Liver (tissue), 9 donors: Measurements from ENCODE around the gene GLRX. TPM values are rescaled to one million over a fixed set of nuclear protein-coding genes. Genes with fewer than 3 reads are reported as not detected.
A peak's percentile ranks its signal among the peaks of the same experiment; 100 is the strongest.

ENCODE experiments used
- DNase-seq: peaks from one replicate; pipeline ENCODE4 v3.0.0-alpha.2; 2017; ENCODE audit warnings: low spot score
- H3K27ac ChIP-seq, 2 donors: one replicate each; pipeline ENCODE4 v1.7.0; 2013; ENCODE audit warnings: inconsistent platforms in 2 of 2, low read length in 2 of 2, control low read depth in 1 of 2, low read depth in 1 of 2, mild to moderate bottlenecking in 1 of 2
- H3K27me3 ChIP-seq, 4 donors: one replicate each; pipeline versions ENCODE4 v1.6.1 to v1.7.0; 2013; ENCODE audit warnings: low read length in 3 of 4, inconsistent platforms in 1 of 4, mild to moderate bottlenecking in 1 of 4, moderate library complexity in 1 of 4; ENCODE audit not compliant: control insufficient read depth in 4 of 4, insufficient read depth in 4 of 4
- H3K36me3 ChIP-seq, 4 donors: one replicate each; pipeline versions ENCODE4 v1.6.1 to v1.7.0; 2013; ENCODE audit warnings: low read length in 3 of 4, mild to moderate bottlenecking in 3 of 4, low read depth in 1 of 4, moderate library complexity in 1 of 4; ENCODE audit not compliant: control insufficient read depth in 4 of 4, insufficient read depth in 3 of 4
- H3K4me1 ChIP-seq, 4 donors: one replicate each; pipeline versions ENCODE4 v1.6.1 to v1.7.0; 2013; ENCODE audit warnings: low read length in 3 of 4, mild to moderate bottlenecking in 3 of 4, moderate library complexity in 1 of 4; ENCODE audit not compliant: control insufficient read depth in 4 of 4, insufficient read depth in 4 of 4
- H3K4me3 ChIP-seq, 3 donors: one replicate each; pipeline versions ENCODE4 v1.6.1 to v1.7.0; 2013; ENCODE audit warnings: low read length in 3 of 3, control low read depth in 1 of 3, low read depth in 1 of 3, mild to moderate bottlenecking in 1 of 3
- H3K9ac ChIP-seq, 2 donors: one replicate each; pipeline ENCODE4 v1.7.0; 2013; ENCODE audit warnings: low read length in 2 of 2, mild to moderate bottlenecking in 2 of 2, moderate library complexity in 2 of 2, control low read depth in 1 of 2, low read depth in 1 of 2
- H3K9me3 ChIP-seq, 4 donors: one replicate each; pipeline versions ENCODE4 v1.6.1 to v1.7.0; 2013; ENCODE audit warnings: low read length in 3 of 4; ENCODE audit not compliant: control insufficient read depth in 4 of 4
- EGR1 ChIP-seq, 2 donors: IDR thresholded peaks; 2 replicates each; pipeline ENCODE4 v1.6.1; 2016 to 2018; ENCODE audit warnings: antibody characterized with exemption in 2 of 2, low read depth in 2 of 2
- FOXA1 ChIP-seq: IDR thresholded peaks from 2 replicates; pipeline ENCODE4 v1.6.1; 2016; ENCODE audit warnings: antibody characterized with exemption
- FOXA2 ChIP-seq: IDR thresholded peaks from 2 replicates; pipeline ENCODE4 v1.6.1; 2016; ENCODE audit warnings: antibody characterized with exemption
- GABPA ChIP-seq, 2 donors: IDR thresholded peaks in 1 of 2; conservative IDR thresholded peaks in 1 of 2; 2 replicates each; pipeline ENCODE4 v1.6.1; 2016; ENCODE audit warnings: antibody characterized with exemption in 2 of 2, mild to moderate bottlenecking in 1 of 2, moderate library complexity in 1 of 2
- HNF4A ChIP-seq, 2 donors: conservative IDR thresholded peaks; 2 replicates each; pipeline ENCODE4 v1.6.1; 2016; ENCODE audit warnings: antibody characterized with exemption in 2 of 2, mild to moderate bottlenecking in 2 of 2
- JUND ChIP-seq, 2 donors: IDR thresholded peaks; 2 replicates each; pipeline ENCODE4 v1.6.1; 2016; ENCODE audit warnings: antibody characterized with exemption in 2 of 2
- NR2F2 ChIP-seq: IDR thresholded peaks from 2 replicates; pipeline ENCODE4 v1.6.1; 2016; ENCODE audit warnings: antibody characterized with exemption
- RAD21 ChIP-seq, 2 donors: IDR thresholded peaks; 2 replicates each; pipeline ENCODE4 v1.6.1; 2016; ENCODE audit warnings: antibody characterized with exemption in 2 of 2, mild to moderate bottlenecking in 2 of 2
- RXRA ChIP-seq, 2 donors: IDR thresholded peaks; 2 replicates each; pipeline ENCODE4 v1.6.1; 2017 to 2018; ENCODE audit warnings: antibody characterized with exemption in 2 of 2, mild to moderate bottlenecking in 1 of 2
- SP1 ChIP-seq: IDR thresholded peaks from 2 replicates; pipeline ENCODE4 v1.6.1; 2018; ENCODE audit warnings: antibody characterized with exemption, mild to moderate bottlenecking
- TAF1 ChIP-seq: conservative IDR thresholded peaks from 2 replicates; pipeline ENCODE4 v1.6.1; 2016; ENCODE audit warnings: antibody characterized with exemption, mild to moderate bottlenecking
- YY1 ChIP-seq: IDR thresholded peaks from 2 replicates; pipeline ENCODE4 v1.6.1; 2016; ENCODE audit warnings: antibody characterized with exemption, mild to moderate bottlenecking
- WGBS: extraction: QIAGEN DNeasy Blood & Tissue Kit; methylation state at CpG from one replicate; pipeline ENCODE4 v1.1.7; 2013; 5-methylcytosine and 5-hydroxymethylcytosine counted together
- polyA plus RNA-seq, 2 donors: library from polyadenylated mRNA; stranded (reverse) in 1 of 2; unstranded in 1 of 2; fragments of 200-250 nt in 1 of 2; fragments of >200 nt in 1 of 2; fragmentation: Nextera tagmentation in 1 of 2; extraction: Ambion mirVana in 1 of 2; gene quantifications; one replicate each; pipeline versions ENCODE4 v1.2.1 to v1.2.3, GENCODE V29; 2013 to 2015
- total RNA-seq, 2 donors: library from RNA; depleted of rRNA; stranded (reverse); fragments of >200 nt; gene quantifications; one replicate each; pipeline ENCODE4 v1.2.3, GENCODE V29; 2014
- TF ChIP-seq, protein P1 (sequence below): IDR thresholded peaks from 2 replicates; pipeline ENCODE4 v1.6.1; 2016; ENCODE audit warnings: antibody characterized with exemption
- TF ChIP-seq, protein P2 (sequence below): IDR thresholded peaks from 2 replicates; pipeline ENCODE4 v1.6.1; 2016; ENCODE audit warnings: antibody characterized with exemption
- TF ChIP-seq, protein P3 (sequence below): fragments of 150-350 bp; IDR thresholded peaks from 2 replicates; pipeline ENCODE4 v1.5.1; 2017; ENCODE audit warnings: improper control_type of control experiment, low read depth, low read length; ENCODE audit not compliant: missing input control
- TF ChIP-seq, protein P4 (sequence below): IDR thresholded peaks from 2 replicates; pipeline ENCODE4 v1.6.1; 2016; ENCODE audit warnings: antibody characterized with exemption
- TF ChIP-seq, protein P5 (sequence below): IDR thresholded peaks from 2 replicates; pipeline ENCODE4 v1.6.1; 2016; ENCODE audit warnings: antibody characterized with exemption, mild to moderate bottlenecking
- donor health status: healthy.
- donor health status: healthy.
- donor health status: healthy.
- donor health status: healthy.
- donor health status: healthy.

GLRX gene
- total and polyA plus RNA-seq, 4 donors: 48.2 to 187 (median 107) TPM

DNA sequence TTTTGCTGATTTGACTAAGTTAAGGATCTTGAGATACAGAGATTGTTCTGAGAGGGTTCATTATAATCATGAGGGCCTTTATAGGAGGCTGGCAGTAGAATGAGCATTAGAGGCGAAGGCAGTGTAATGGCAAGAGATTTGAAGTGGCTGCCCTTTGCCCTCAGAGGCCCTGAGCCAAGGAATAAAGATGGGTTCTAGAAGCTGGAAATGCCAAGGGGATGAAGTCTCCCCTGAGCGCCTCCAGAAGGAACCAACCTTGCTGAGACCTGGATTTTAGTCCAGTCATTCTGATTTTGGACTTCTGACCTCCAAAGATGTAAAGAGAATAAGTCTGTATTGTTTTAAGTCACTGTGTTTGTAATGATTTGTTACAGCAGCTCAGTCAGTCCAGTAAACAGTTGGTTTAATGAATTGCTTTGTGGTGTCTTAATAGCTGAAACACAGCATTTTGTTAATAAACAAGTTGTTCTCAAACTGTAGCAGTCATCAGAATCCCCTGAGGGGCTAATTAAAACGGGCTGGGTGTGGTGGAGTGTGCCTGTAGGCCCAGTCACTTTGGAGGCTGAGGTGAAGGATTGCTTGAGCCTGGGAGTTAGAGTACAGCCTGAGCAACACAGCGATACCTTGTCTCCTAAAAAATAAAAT, 23.2 kb downstream of the GLRX start:
- 92% methylated on average over 4 of the region's 4 CpGs for WGBS
- no peaks in the 10 kb centered on the region for H3K9me3 ChIP-seq
- H3K27me3 ChIP-seq: no peaks in the 10 kb centered on the region
- no peak overlapping the region for H3K27ac ChIP-seq
- peaks cover 7 to 36% (median 32%) of the 10 kb centered on the region in 4 donors for H3K4me1 ChIP-seq
- DNase-seq: no peak
- no peak overlapping the region for H3K9ac ChIP-seq
- H3K36me3 ChIP-seq: peaks cover 0 to under 1% (median 0%) of the 10 kb centered on the region in 4 donors
- H3K4me3 ChIP-seq: no peak overlapping the region
- TF ChIP-seq HNF4A (conservative IDR thresholded peaks at IDR 0.05) (peak in 1 of 2 donors; percentile 5), JUND (IDR thresholded peaks at IDR 0.05) (no peak), RXRA (IDR thresholded peaks at IDR 0.05) (no peak)

DNA sequence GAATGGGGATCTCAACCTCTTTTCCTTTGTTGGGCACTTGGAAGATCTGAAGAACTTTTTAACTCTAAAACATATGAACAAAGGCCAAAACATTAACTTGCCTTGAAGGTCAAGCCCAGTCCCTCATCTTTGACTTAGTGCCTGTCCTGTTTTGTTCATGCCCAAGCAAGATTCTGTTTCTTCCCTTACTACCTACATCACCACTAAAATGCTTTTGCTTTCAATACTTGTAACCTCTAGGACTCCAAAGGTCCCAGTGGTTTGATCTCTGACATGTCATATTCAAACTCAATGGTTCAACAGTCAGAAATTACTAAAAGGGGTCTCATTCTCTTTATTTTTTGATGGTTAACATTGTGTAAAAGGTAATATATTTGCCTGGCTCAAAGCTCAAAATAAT, 24.0 kb downstream of the GLRX start:
- Histone ChIP-seq H3K27me3 (no peaks in the 10 kb centered on the region), H3K4me3 (no peak overlapping the region), H3K9me3 (no peaks in the 10 kb centered on the region), H3K36me3 (peaks cover 0 to 6% (median 1%) of the 10 kb centered on the region in 4 donors), H3K9ac (no peak overlapping the region), H3K27ac (no peak overlapping the region), H3K4me1 (peaks cover 7 to 30% (median 25%) of the 10 kb centered on the region in 4 donors)
- DNase-seq: no peak
- TF ChIP-seq YY1: no peak
- TF ChIP-seq HNF4A (conservative IDR thresholded peaks at IDR 0.05): no peak
- TF ChIP-seq RXRA (IDR thresholded peaks at IDR 0.05): no peak
- no peak for TF ChIP-seq RAD21 (IDR thresholded peaks at IDR 0.05)
- TF ChIP-seq TAF1: no peak
- TF ChIP-seq, protein P1, sequence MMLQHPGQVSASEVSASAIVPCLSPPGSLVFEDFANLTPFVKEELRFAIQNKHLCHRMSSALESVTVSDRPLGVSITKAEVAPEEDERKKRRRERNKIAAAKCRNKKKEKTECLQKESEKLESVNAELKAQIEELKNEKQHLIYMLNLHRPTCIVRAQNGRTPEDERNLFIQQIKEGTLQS: no peak
- TF ChIP-seq, protein P2, sequence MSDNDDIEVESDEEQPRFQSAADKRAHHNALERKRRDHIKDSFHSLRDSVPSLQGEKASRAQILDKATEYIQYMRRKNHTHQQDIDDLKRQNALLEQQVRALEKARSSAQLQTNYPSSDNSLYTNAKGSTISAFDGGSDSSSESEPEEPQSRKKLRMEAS: no peak
- TF ChIP-seq, protein P3, sequence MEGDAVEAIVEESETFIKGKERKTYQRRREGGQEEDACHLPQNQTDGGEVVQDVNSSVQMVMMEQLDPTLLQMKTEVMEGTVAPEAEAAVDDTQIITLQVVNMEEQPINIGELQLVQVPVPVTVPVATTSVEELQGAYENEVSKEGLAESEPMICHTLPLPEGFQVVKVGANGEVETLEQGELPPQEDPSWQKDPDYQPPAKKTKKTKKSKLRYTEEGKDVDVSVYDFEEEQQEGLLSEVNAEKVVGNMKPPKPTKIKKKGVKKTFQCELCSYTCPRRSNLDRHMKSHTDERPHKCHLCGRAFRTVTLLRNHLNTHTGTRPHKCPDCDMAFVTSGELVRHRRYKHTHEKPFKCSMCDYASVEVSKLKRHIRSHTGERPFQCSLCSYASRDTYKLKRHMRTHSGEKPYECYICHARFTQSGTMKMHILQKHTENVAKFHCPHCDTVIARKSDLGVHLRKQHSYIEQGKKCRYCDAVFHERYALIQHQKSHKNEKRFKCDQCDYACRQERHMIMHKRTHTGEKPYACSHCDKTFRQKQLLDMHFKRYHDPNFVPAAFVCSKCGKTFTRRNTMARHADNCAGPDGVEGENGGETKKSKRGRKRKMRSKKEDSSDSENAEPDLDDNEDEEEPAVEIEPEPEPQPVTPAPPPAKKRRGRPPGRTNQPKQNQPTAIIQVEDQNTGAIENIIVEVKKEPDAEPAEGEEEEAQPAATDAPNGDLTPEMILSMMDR: no peak
- TF ChIP-seq EGR1 (IDR thresholded peaks at IDR 0.05; ENCODE audit: low read depth in 2 of 2): no peak
- TF ChIP-seq, protein P4, sequence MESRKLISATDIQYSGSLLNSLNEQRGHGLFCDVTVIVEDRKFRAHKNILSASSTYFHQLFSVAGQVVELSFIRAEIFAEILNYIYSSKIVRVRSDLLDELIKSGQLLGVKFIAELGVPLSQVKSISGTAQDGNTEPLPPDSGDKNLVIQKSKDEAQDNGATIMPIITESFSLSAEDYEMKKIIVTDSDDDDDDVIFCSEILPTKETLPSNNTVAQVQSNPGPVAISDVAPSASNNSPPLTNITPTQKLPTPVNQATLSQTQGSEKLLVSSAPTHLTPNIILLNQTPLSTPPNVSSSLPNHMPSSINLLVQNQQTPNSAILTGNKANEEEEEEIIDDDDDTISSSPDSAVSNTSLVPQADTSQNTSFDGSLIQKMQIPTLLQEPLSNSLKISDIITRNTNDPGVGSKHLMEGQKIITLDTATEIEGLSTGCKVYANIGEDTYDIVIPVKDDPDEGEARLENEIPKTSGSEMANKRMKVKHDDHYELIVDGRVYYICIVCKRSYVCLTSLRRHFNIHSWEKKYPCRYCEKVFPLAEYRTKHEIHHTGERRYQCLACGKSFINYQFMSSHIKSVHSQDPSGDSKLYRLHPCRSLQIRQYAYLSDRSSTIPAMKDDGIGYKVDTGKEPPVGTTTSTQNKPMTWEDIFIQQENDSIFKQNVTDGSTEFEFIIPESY: no peak
- no peak for TF ChIP-seq NR2F2
- TF ChIP-seq, protein P5, sequence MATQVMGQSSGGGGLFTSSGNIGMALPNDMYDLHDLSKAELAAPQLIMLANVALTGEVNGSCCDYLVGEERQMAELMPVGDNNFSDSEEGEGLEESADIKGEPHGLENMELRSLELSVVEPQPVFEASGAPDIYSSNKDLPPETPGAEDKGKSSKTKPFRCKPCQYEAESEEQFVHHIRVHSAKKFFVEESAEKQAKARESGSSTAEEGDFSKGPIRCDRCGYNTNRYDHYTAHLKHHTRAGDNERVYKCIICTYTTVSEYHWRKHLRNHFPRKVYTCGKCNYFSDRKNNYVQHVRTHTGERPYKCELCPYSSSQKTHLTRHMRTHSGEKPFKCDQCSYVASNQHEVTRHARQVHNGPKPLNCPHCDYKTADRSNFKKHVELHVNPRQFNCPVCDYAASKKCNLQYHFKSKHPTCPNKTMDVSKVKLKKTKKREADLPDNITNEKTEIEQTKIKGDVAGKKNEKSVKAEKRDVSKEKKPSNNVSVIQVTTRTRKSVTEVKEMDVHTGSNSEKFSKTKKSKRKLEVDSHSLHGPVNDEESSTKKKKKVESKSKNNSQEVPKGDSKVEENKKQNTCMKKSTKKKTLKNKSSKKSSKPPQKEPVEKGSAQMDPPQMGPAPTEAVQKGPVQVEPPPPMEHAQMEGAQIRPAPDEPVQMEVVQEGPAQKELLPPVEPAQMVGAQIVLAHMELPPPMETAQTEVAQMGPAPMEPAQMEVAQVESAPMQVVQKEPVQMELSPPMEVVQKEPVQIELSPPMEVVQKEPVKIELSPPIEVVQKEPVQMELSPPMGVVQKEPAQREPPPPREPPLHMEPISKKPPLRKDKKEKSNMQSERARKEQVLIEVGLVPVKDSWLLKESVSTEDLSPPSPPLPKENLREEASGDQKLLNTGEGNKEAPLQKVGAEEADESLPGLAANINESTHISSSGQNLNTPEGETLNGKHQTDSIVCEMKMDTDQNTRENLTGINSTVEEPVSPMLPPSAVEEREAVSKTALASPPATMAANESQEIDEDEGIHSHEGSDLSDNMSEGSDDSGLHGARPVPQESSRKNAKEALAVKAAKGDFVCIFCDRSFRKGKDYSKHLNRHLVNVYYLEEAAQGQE: no peak
- no peak for TF ChIP-seq SP1
- TF ChIP-seq FOXA2: no peak
- no peak for TF ChIP-seq FOXA1
- no peak for TF ChIP-seq GABPA (IDR thresholded peaks at IDR 0.05 in 1 of 2, conservative IDR thresholded peaks at IDR 0.05 in 1 of 2)
